GM19239 (cell line): ENCODE results near the gene RHOBTB1.
"Not testable (repeated sequence)": the region's sequence is repeated elsewhere in the genome, so short reads cannot be mapped to it uniquely, and the experiment has no call there.

Source experiments
- DNase-seq: peaks from one replicate; pipeline ENCODE4 v3.0.0; 2011; ENCODE audit warnings: low spot score; ENCODE audit not compliant: insufficient read length
- FAIRE-seq: peaks from 2 replicates; lab custom pipeline; 2011; peaks lifted over from hg19 to GRCh38; lab: Jason Lieb, UNC

Gene RHOBTB1

GRCh38 chr10:60873758-60874157 lies 70.2 kb downstream of the RHOBTB1 start:
- no peak for FAIRE-seq
- no peak for DNase-seq

DNA sequence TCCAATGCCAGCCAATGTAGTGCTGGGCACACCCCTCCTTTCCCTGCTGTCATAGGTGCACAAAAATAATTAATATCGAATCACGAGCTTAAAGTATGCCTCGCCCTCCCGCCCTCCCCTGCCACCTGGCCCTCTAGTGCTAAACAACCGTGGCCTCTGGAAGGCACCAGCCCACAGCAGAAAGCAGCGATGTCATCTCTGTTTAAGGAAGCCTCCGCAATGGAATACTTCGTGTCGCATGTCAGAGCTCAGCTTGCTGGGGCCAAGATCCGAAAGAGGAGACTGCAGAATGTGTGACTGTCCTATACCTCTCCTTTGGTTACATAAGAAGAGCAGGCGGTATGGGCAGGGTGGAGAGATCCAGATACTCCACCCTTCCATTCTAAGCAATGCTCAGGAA lies 71.5 kb downstream of the RHOBTB1 start:
- DNase-seq = no peak
- FAIRE-seq = no peak

DNA sequence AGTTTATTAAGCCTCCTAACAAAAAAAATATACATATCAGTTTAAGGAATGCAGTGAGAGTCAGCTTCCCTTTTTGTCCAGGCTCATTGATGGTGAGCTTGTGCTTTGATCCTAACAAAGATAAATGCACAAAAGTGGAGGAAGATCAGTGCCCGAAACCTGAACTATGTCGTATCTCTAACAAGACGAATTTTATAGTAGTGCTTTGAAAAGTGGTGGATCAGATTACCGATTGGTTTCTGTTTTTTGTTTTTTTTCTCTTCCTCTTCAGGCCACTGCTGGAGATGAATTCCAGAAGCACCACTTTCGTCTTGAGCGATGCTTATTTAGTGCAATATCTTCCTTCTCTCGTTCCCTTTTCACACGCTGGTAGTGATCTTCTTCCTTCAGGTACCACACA lies 72.8 kb downstream of the RHOBTB1 start:
- DNase-seq = no peak
- FAIRE-seq = no peak

- DNase-seq (no peak), FAIRE-seq (no peak)
Observed at GRCh38 chr10:60870803-60871202, 73.2 kb downstream of the RHOBTB1 start.

GRCh38 chr10:60870416-60870728 lies 73.6 kb downstream of the RHOBTB1 start:
- DNase-seq (no peak), FAIRE-seq (no peak)

DNA sequence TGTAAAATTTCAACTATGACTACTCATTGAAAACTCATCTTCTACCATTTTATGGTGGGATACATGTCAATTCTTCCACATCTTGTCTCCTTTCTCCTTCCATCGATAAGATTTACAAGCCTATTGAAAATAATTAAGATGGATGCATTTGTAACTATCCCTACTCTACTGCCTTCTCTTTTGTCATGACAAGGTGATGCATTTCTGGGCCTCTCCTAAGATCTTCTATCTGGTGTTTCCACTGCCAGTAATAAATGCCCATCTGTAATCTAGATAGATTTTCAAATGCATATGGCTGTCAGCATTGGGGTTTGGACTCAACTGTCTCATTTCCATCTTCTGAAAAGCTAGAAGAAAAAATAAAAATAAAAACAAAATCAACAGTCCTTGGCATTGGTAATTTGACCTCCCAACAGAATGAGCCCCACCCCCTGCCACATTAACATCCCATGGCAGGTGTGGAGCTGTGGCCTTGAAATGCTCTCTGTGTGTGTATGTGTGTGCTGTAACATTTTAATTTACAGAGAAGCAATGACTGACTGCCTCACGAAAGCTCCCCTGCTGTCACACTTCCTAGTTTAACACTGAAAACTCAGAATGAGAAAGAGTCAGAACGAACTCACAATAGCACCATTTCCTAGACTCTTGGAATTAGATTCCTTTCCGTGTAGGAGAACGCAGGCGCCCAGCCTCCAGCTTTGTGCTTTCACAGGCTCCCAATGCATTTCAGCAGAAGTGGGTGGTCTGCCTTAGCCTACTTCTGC lies 74.2 kb downstream of the RHOBTB1 start:
- no peak for FAIRE-seq
- no peak for DNase-seq

GRCh38 chr10:60868946-60869345 lies 75.0 kb downstream of the RHOBTB1 start:
- no peak for DNase-seq
- no peak for FAIRE-seq

DNA sequence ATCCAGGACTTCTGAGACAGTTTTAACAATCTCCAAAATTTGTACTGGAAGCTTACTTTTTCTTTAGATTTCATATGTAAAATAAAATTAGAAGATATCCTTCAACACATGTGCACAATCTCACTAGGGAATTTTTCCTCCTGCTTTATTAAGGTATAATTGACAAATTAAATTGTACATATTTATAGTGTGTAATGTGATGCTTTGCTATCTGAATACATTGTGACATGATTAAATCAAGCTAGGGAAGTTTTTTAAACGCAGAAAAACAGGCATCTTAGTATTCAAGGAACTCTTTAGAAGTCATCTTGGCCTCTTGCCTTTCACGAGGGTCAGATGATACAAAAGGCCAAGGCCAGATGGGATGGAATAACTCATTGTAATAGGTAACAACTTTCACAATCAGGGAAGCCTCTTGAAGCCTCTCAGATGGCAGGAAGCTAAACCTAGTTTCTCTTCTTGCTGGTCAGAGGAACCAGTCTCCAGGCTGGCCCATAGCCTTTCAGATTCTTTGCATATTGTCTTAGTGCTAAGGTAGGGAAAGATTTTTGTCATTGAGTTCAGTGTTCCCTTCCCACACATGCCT lies 78.7 kb downstream of the RHOBTB1 start:
- no peak for FAIRE-seq

GRCh38 chr10:60863796-60864195 lies 80.2 kb downstream of the RHOBTB1 start:
- no peak for FAIRE-seq
- DNase-seq = no peak

More for the DNA sequence above, 78.7 kb downstream of the RHOBTB1 start:
- DNase-seq = no peak

- DNase-seq (no peak), FAIRE-seq (no peak)
Observed at GRCh38 chr10:60862517-60862916, 81.5 kb downstream of the RHOBTB1 start.

DNA sequence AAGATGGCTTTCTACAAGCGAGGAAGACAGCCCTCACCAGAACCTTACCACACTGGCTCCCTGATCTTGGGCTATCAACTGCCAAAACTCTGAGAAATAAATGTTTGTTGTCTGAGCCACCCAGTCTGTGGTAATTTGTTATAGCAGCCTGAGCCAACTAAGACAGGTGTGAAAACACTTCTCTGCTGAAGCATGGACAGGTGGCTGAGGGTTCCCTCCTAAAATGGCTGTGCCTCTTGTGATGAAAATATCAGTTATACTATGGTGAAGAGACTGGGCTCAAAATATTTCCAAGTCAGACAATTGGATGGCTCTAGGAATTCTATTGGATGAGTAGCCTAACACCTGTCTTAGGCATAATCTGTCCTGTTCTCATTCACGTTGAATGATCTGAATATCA lies 87.6 kb downstream of the RHOBTB1 start:
- DNase-seq = no peak
- FAIRE-seq = no peak

DNA sequence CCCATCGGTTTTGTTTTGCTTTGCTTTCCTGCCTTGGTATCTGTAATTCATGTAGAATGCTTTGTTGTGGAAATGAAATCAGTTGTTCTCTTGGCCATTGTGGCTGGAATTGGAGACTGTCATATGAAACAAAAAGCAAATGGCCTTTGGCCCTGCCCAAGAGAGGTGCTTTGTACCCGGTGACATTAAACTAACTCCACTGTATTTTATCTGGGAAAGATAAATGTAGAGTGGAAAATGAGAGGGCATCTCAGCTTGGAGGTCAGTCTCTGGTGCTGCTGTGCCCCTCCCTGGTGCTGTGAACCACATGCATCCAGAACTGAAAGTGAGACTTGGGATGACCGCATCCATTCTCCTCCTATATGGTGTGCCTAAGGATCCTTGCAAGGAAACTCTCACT lies 90.3 kb downstream of the RHOBTB1 start:
- no peak for DNase-seq
- FAIRE-seq = no peak

GRCh38 chr10:60853107-60853506 lies 90.9 kb downstream of the RHOBTB1 start:
- DNase-seq (no peak), FAIRE-seq (no peak)

DNA sequence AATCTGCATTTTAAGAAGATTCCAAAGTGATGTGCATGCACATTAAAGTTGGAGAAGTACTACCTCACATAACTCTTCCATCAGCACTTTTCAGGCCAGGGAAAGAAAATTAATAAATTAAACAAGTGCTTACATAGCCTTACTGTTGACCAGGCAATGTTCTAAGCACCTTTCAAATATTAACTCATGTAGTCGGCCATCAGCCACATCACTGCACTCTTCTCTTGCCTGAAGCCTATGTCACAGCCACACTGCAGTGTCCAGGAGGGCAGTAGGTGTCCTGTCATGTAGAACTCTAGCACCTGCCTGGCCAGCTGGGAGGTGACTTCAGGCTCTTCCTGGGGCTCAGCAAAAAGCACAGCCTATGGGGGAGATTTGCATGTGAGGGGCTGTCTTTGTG lies 94.2 kb downstream of the RHOBTB1 start:
- DNase-seq (no peak), FAIRE-seq (no peak)

DNA sequence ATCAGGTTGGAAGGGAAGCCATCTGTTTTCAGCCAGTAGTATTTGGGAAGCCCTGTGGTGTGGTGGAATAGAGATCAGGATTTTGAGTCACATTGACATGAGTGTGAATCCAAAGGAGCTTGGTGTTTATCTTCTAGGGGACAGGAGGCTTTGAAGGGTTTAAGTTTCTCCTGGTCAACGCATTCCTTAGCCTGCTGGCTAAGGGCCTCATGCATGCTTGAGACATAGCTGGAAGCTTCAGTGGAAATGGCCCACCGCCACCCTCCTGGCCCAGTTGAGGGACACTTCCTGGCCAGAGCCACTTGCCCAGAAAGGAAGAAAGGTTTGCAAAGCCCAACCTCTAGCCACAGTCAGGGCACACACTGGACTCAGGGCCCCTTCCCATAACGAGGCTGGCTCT lies 94.8 kb downstream of the RHOBTB1 start:
- DNase-seq = no peak
- FAIRE-seq = no peak

DNA sequence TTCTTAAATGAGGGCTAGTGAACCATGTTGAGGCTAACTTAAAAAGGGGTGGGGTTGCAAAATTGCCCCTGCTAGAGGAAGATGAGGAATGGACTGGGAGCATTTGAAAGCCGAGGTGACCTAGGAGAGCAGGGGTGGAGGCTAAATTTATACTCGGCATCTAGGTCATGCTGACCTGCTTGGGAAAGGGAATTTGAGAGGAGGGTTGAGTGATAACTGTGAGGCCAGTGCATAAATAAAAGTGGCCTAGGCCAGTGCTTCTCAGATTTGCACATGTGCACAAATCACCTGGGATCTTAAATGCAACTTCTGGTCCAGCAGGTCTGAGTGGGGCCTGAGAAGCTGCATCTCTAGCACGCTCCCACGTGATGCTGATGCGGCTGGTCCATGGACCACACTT lies 95.3 kb downstream of the RHOBTB1 start:
- no peak for DNase-seq
- no peak for FAIRE-seq

DNA sequence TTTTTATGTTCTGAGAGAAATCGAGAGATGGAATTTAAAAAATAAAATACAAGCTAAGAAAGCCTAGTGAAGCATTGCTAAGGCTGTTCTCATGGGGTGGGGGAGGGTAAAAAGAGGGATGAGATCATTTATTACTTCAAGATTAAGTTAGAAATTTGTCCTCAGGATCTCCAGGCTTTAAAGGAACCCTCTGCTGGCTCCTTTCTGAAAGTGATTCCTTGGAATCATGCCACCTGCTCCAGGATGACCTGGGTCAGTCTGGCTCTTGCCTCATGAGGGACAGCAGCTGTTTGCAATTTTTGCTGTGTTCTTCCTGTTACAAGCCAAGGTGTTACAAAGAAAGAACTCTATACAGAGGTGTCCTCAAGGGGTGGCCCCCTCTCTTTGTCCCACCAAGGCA lies 95.9 kb downstream of the RHOBTB1 start:
- DNase-seq (no peak), FAIRE-seq (no peak)

DNA sequence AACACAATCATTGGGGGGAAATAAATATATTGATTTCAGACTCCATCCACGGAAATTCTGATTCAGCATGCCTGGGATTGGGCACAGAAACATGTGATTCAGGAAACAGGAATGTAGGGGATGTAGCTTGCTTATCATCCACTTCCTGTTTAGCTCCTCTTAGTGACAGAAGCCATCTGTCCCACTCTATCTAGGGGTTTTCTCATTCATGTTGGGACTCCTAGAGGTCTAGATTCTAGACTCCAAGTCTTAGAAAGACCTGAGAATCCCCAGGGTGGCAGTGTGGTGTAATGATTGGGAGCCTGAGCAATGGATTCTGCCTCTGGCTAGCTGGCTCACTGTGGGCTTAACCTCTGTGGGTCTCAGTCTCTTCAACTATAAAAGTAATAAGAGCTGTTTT lies 97.8 kb downstream of the RHOBTB1 start:
- FAIRE-seq (no peak), DNase-seq (no peak)

DNA sequence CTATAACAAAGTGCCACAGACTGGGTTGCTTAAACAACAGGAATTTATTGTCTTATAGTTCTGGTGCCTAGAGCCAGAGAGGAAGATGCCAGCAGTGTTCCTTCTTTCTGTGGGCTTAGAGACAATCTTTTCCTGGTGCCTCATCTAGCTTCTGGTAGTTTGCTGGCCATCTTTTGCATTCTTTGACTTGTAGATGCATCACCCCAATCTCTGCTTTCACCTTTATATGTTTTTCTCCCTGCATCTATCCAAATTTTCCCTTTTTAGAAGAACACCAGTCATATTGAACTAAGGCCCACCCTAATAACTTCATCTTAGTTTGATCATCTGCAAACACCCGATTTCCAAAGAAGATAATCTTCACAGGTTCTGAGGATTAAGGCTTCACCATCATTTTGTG lies 98.9 kb downstream of the RHOBTB1 start:
- no peak for DNase-seq
- FAIRE-seq = no peak

- DNase-seq (no peak), FAIRE-seq (no peak)
Observed at GRCh38 chr10:60842694-60843093, 101.3 kb downstream of the RHOBTB1 start.

GRCh38 chr10:60841227-60841626 lies 102.8 kb downstream of the RHOBTB1 start:
- not testable (repeated sequence) for DNase-seq, FAIRE-seq

DNA sequence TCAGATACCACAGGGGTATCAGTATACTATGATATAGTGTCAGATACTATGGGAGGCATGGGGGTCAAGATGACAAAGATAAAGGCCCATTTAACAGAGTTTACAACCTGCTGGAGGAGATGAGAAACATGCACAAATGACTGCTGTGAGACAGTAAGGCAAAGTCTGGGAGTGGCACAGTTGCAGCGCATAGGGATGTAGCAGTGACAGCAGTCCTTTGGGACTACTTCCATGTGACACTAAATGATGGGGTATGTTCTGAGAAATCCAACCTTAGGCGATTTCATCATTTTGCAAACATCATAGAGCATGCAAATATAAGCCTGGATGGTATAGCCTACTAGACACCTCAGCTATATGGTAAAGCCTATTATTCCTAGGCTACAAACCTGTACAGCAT lies 108.9 kb downstream of the RHOBTB1 start:
- FAIRE-seq (no peak), DNase-seq (no peak)
